ENCODE measurements around the gene CACNG4.
A peak's percentile ranks its signal among the peaks of the same experiment; 100 is the strongest.

Gene CACNG4

DNA sequence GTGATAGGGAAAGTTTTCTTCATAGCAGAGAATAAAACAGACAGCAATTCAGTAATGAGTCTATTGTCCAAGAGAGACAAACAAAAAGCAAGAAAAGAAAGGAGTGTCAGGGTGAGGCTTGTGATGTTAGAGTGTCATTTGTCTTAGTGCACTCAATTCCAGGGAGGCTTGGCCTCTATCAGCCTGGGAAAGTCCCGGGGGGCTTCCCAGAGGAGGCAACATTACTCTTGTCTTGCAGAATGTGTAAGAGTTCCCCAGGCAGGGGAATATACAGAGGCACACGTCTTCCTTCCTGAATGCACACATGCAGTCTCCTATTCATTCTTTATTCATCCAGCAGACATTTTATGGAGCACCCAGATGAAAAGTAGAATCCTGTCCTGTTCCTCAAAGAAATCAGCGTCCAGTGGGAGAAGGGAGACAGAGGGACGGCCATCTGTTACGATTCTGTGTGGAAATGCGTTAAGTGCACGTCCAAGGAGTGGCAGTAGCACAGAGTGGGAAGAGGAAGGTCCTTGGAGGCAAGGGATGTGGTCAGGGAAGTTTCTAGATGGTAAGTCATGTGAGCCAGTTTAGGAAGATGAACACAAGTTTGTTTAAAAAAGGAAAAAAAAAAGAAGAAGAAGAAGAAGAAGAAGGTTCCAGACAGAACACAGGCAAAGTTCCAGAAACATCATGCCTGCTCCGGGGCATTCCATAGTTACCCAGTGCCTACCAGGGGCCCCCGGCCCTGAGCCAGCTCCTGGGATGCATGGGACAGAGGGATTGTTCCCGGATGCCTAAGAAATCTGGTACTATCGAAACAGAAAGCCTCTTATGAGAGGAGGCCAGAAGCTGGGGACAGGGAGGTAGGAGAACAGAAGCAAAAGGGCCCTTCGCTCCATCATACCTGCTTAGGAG lies 21.1 kb downstream of the CACNG4 start:
- DNase-seq (ENCODE audit: low spot score): no peak

- no peak for DNase-seq (ENCODE audit: low spot score)
These were observed 22.2 kb downstream of the CACNG4 start for GRCh38 chr17:66986659-66987058.

- DNase-seq (ENCODE audit: low spot score): no peak
These were observed 22.6 kb downstream of the CACNG4 start for GRCh38 chr17:66987059-66987616.

DNA sequence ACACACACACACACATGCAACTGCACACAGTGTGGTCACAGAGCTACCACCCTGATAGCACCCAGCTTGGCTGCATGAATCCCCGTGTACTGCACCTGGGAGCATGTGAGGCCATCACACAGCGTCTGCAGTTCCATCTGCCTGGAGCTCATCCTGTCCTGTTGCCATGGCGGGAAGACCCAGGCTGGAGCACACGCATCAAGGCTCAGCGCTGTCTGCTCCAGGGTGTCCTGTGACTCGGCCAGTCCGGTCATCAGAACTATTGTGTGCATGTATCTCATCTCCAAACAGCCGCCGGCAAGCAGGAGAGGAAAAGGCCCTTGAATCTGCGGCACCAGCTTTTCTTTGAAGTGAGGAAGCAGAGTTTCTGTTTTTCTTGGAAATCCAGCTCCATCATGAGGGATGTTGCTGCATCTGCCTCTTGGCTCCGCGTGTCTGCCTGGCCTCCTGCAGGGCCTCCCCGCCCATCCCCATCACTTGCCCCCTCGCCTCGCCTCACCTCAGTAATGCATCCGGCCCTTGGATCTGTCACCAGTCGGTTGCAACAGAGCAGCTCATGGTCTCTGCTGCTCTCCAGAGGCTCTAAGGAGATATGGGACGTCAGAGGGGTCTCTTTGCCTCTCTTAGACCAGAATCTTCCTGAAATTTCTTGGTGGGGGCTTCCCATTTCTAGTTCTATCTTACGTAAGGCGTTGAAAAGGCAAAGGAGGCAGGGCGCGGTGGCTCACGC lies 23.7 kb downstream of the CACNG4 start:
- no peak for DNase-seq (ENCODE audit: low spot score)

DNA sequence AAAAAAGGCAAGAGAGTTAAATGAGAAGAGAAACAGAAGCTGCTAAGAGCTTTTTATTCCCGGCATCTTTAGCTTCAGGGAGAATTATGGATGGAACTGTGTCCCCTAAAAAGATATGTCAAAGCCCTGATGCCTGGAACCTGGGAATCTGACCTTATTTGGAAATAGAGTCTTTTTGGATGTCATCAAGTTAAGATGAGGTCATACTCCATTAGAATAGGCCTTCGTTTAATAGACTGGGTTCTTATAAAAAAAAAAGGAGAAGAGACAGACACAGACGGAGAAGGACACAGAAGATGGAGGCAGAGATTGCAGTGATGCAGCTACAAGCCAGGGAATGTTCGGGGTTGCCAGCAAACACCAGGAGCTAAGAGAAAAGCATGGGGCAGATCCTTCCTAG lies 24.6 kb downstream of the CACNG4 start:
- DNase-seq (ENCODE audit: low spot score): no peak

- no peak for DNase-seq (ENCODE audit: low spot score)
These were observed 25.1 kb downstream of the CACNG4 start for GRCh38 chr17:66989579-66989978.

GRCh38 chr17:66990047-66990446 lies 25.5 kb downstream of the CACNG4 start:
- DNase-seq (ENCODE audit: low spot score): no peak

GRCh38 chr17:66992911-66993442 lies 28.5 kb downstream of the CACNG4 start:
- DNase-seq (ENCODE audit: low spot score): no peak

DNA sequence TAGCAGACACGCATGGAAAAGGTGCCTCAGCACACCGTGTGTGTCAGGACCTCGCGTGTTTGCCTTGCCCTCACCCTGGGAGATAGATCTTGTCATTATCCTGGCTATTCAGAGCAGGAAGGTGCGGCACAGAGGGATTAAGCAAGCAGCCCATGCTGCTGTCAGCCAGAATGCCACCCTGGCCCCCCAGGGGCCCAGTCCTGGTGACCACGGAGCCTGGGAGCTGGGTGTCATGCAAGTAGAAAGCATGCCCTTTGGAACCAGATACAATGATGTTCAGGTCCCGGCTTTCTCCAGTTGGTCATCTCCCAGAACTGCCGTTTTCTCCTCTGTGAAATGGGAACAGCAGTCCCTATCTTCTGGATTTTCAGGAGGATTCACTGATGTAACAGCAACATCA lies 29.9 kb downstream of the CACNG4 start:
- no peak for DNase-seq (ENCODE audit: low spot score)

- no peak for DNase-seq (ENCODE audit: low spot score)
These were observed 30.5 kb downstream of the CACNG4 start for GRCh38 chr17:66994930-66995535.

- no peak for DNase-seq (ENCODE audit: low spot score)
These were observed 31.4 kb downstream of the CACNG4 start for GRCh38 chr17:66995944-66996343.

GRCh38 chr17:66996926-66997325 lies 32.4 kb downstream of the CACNG4 start:
- no peak for DNase-seq (ENCODE audit: low spot score)

- no peak for DNase-seq (ENCODE audit: low spot score)
These were observed 38.7 kb downstream of the CACNG4 start for GRCh38 chr17:67003231-67003630.

- DNase-seq (ENCODE audit: low spot score): no peak
These were observed 39.7 kb downstream of the CACNG4 start for GRCh38 chr17:67004181-67004580.

DNA sequence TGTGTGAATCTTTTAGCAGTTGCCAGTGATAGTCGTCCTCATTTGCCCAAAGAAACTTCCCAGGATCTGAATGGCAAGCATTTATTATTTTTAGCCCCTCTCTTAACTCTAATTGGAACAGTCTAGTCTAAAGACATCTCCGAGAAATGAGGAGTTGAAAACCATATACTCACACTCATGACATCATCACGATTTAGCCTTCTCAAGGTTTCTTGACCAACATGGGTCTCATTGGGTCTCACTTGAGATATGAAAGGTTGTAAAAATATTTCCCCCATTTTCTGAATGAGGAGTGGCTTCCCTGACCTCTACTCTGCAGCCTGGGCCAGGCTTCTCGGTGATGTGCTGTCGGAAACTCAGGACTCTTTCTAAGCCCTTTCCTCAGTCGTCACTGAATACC lies 42.8 kb downstream of the CACNG4 start:
- no peak for DNase-seq (ENCODE audit: low spot score)

GRCh38 chr17:67008101-67008500 lies 43.6 kb downstream of the CACNG4 start:
- DNase-seq (ENCODE audit: low spot score): no peak

DNA sequence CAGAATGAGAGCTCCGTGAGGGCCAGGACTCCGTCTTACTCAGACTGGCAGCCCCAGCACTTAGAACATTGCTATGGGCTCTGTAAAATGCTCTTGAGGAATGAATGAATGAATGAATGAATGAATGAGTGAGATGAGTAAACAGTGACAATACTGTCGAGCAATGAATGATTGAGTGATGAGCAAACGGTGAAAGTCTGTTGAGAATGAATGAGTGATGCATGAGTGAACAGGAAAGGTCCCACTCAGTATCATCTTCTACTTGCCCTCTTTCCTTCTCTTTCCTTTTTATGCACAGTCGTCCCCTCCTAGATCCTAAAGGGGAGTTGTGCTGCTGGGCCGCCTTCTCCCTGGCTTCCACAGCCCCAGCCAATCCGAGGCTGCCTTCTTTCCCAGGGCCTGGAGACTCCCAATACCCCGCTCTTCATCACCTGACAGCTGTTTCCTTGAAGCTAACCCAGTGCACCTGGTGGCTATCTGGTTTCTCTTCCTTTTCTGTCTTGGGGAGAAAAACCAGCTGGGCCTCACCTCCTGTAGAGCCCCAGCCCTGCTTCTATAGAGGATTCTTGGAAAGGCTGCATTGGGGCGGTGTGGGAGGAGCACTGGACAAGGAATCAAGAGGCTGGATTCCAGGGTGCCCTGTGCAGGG lies 47.1 kb downstream of the CACNG4 start:
- no peak for DNase-seq (ENCODE audit: low spot score)

DNA sequence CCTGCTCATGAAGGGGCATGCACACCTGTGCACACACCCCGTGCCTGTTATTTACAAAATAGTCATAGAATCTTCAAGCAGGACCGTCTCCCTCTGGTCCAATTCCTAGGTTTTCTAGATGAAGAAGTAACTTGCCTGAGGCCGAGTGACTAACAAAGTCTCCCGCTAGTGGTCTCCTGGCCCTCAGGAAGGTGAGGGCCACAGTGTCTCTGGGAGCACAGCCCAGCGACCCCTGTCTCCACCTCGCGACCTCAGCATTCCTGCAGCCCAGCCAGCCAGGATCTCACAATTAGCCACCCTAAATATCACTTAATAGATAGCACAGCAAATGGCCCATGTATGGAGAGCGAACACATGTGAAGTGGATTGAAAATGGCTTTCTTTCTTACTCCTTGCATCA lies 49.4 kb downstream of the CACNG4 start:
- DNase-seq (ENCODE audit: low spot score): no peak

DNA sequence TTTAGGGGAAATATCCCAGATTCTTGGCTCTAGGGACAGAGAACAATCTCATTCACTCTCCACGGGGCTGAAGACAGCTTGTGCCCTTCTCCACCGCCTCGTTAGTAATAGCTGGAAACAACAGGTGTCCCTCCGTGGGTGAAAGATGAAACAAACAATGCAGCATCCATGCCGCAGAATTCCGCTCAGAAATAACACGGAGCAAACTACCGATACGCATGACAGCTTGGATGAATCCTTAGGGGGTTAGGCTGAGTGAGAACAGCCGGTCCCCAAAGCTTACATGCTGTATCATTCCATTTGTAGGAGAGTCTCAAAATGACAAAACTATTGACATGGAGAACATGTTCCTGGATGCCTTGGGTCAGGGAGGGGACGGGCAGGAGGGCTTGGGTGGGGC lies 50.5 kb downstream of the CACNG4 start:
- no peak for DNase-seq (ENCODE audit: low spot score)

DNA sequence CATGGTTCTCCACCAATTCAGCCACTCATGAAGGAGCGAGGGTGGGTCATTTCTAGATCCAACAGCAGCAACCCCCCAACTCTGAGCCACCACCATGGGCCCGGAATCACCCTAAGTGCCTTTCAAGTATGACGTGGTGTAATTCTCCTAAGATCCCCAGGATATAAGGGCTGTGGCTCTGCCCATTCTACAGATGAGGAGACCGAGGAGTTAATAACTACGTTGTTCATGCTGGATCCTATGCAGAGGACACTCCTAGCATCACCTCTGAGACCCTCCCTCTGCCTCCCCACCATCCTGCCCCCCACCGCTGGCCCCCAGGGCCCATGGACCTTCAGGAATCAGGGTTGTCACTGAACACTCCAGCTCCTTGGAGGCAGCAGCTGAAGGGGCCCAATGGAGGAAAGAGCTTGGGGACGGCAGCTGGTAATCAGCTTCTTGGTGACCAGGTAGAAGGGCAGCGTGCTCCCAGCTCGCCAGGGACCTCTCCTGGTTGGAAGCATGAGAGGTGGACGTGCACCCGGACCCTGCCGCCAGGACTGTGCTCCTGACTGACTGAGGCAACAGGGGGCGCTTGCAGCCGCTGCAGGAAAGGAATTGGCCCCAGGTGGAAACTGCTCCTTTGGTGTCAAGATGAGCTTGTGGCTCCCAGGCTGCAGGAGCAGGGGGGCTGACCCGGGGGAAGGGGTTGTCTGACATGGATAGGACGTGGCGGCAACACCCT lies 51.7 kb downstream of the CACNG4 start:
- peak; percentile 79 for DNase-seq (ENCODE audit: low spot score)

GRCh38 chr17:67017910-67018309 lies 53.4 kb downstream of the CACNG4 start:
- DNase-seq (ENCODE audit: low spot score): no peak
